Glutamatergic neuron (in vitro differentiated cells): Measurements from ENCODE around the gene NEUROD1. TPM values are rescaled to one million over a fixed set of nuclear protein-coding genes. Genes with fewer than 3 reads are reported as not detected.

Source experiments
- DNase-seq: peaks from one replicate; pipeline ENCODE4 v3.0.0; 2022
- H3K27ac Mint-ChIP-seq: one replicate; pipeline ENCODE4 v1.8.0; 2020; ENCODE audit warnings: mild to moderate bottlenecking, mixed read lengths, inconsistent platforms; ENCODE audit not compliant: unreplicated experiment
- H3K27me3 Mint-ChIP-seq: one replicate; pipeline ENCODE4 v1.8.0; 2020; ENCODE audit warnings: mild to moderate bottlenecking, moderate library complexity, mixed read lengths, inconsistent platforms; ENCODE audit not compliant: unreplicated experiment
- H3K36me3 Mint-ChIP-seq: one replicate; pipeline ENCODE4 v1.8.0; 2020; ENCODE audit warnings: mild to moderate bottlenecking, mixed read lengths, inconsistent platforms; ENCODE audit not compliant: unreplicated experiment
- H3K4me1 Mint-ChIP-seq: one replicate; pipeline ENCODE4 v1.8.0; 2020; ENCODE audit warnings: mild to moderate bottlenecking, low read depth, mixed read lengths, inconsistent platforms; ENCODE audit not compliant: unreplicated experiment
- H3K4me3 Mint-ChIP-seq: one replicate; pipeline ENCODE4 v1.8.0; 2020; ENCODE audit warnings: mild to moderate bottlenecking, mixed read lengths, inconsistent platforms; ENCODE audit not compliant: unreplicated experiment
- H3K9me3 Mint-ChIP-seq: one replicate; pipeline ENCODE4 v1.8.0; 2020; ENCODE audit warnings: mild to moderate bottlenecking, moderate library complexity, mixed read lengths, inconsistent platforms; ENCODE audit not compliant: unreplicated experiment
- CTCF ChIP-seq: fragments of 200-600 bp; sonication (generic); IDR thresholded peaks from one replicate; pipeline ENCODE4 v1.5.0; 2021; ENCODE audit not compliant: partially characterized antibody, unreplicated experiment
- long read RNA-seq: library from polyadenylated mRNA; unstranded; transcript quantifications from one replicate; pipeline ENCODE4 v2.0.0, GENCODE V29; 2020; ENCODE audit not compliant: unreplicated experiment
- total RNA-seq: library from RNA; stranded (reverse); fragmentation: NEBNext Ultra II Directional; extraction: Animal tissue kit (Norgen Biotek cat#: 25700); gene quantifications from one replicate; pipeline ENCODE4 v1.2.1, GENCODE V29; 2021; ENCODE audit not compliant: unreplicated experiment

The NEUROD1 gene
- 65.5 TPM for total RNA-seq
- long read RNA-seq, transcript NEUROD1-201 (2 exons, 2,852 nt) = major isoform, 126 of 140 reads
- long read RNA-seq, partial matches to known transcripts = 0 of 140 reads
- long read RNA-seq, other reads (novel, unspliced or antisense) = 14 of 140 reads

GRCh38 chr2:181680055-181680936 lies at the start of gene NEUROD1:
NEUROD1 (minus strand) TSS chr2:181680517; CDS start chr2:181678860, 1,657 bp downstream.
- Mint-ChIP-seq H3K36me3 (peaks cover 5% of the 10 kb centered on the region), H3K4me1 (peaks cover 48% of the 10 kb centered on the region), H3K4me3 (peak within 1 kb of the TSS; percentile 96), H3K9me3 (peaks cover 58% of the 10 kb centered on the region), H3K27me3 (peaks cover 42% of the 10 kb centered on the region), H3K27ac (peak within 1 kb of the TSS; percentile 90)
- TF ChIP-seq CTCF = no peak
- peak; percentile 97 for DNase-seq

- Mint-ChIP-seq H3K4me1 (no peaks in the 10 kb centered on the region), H3K27me3 (no peaks in the 10 kb centered on the region), H3K9me3 (no peaks in the 10 kb centered on the region), H3K27ac (no peak overlapping the region), H3K36me3 (no peaks in the 10 kb centered on the region), H3K4me3 (no peak overlapping the region)
- no peak for TF ChIP-seq CTCF
- no peak for DNase-seq
Observed at GRCh38 chr2:181725476-181725875, 45.2 kb upstream of the NEUROD1 start.

- Mint-ChIP-seq H3K27me3 (no peaks in the 10 kb centered on the region), H3K36me3 (no peaks in the 10 kb centered on the region), H3K4me1 (no peaks in the 10 kb centered on the region), H3K4me3 (no peak overlapping the region), H3K27ac (no peak overlapping the region), H3K9me3 (no peaks in the 10 kb centered on the region)
- no peak for DNase-seq
- TF ChIP-seq CTCF = no peak
Observed at GRCh38 chr2:181724662-181725061, 44.3 kb upstream of the NEUROD1 start.

- TF ChIP-seq CTCF = no peak
- no peak overlapping the region for H3K4me3 Mint-ChIP-seq
- H3K27ac Mint-ChIP-seq = no peak overlapping the region
- H3K36me3 Mint-ChIP-seq = no peaks in the 10 kb centered on the region
- H3K27me3 Mint-ChIP-seq = no peaks in the 10 kb centered on the region
- no peaks in the 10 kb centered on the region for H3K9me3 Mint-ChIP-seq
- DNase-seq = no peak
- H3K4me1 Mint-ChIP-seq = no peaks in the 10 kb centered on the region
Observed at GRCh38 chr2:181723731-181724130, 43.4 kb upstream of the NEUROD1 start.
